ENCODE data around the gene GRB10. TPM values are rescaled to one million over a fixed set of nuclear protein-coding genes. Genes with fewer than 3 reads are reported as not detected.

Gene GRB10
- total and polyA plus RNA-seq, 4 experiments from 2014 or later, result 0.83 to 7.7 (median 5.0) TPM

Other genes starting within 250 kb of the GRB10 start
- not detected for gene DDC, start 217.5 kb downstream of the GRB10 start, total RNA-seq
- not detected for gene DDC, start 217.5 kb downstream of the GRB10 start, polyA plus RNA-seq